NCI-H1417 treated with DMSO at 0.1 percent for 48 hours (cell line): ENCODE data around the gene DCTN1.

Source experiments
- DNase-seq: peaks from one replicate; lab custom pipeline; 2025; lab: John Stamatoyannopoulos, UW

DCTN1 gene

GRCh38 chr2:74321737-74322136 is 58.4 kb downstream of the DCTN1 start:
- DNase-seq: no peak

- DNase-seq: no peak
Observed at GRCh38 chr2:74317701-74318100, 62.4 kb downstream of the DCTN1 start.

GRCh38 chr2:74316627-74317295 is 63.4 kb downstream of the DCTN1 start:
- DNase-seq: no peak

- no peak for DNase-seq
Observed at GRCh38 chr2:74314107-74314506, 66.0 kb downstream of the DCTN1 start.

- DNase-seq: no peak
Observed at GRCh38 chr2:74313497-74313896, 66.6 kb downstream of the DCTN1 start.

- DNase-seq: no peak
Observed at GRCh38 chr2:74312913-74313312, 67.2 kb downstream of the DCTN1 start.
